Gastrocnemius medialis (tissue), 4 donors: ENCODE measurements around the gene ASB10.

Source experiments
- POLR2A ChIP-seq, 2 donors: fragments of 450-650 bp; IDR thresholded peaks; one replicate each; pipeline ENCODE4 v1.6.1; 2017; ENCODE audit warnings: antibody characterized with exemption in 2 of 2, mild to moderate bottlenecking in 2 of 2, moderate library complexity in 2 of 2
- TF ChIP-seq, protein P1 (sequence below), 5 experiments: fragments of 450-650 bp in 3 of 5; fragments of 200-600 bp in 2 of 5; sonication (generic) in 2 of 5; IDR thresholded peaks in 4 of 5; conservative IDR thresholded peaks in 1 of 5; 1 replicate in 4 of 5; 2 replicates in 1 of 5; pipeline ENCODE4 v1.5.1; 2016 to 2019; ENCODE audit warnings: antibody characterized with exemption in 5 of 5, mild to moderate bottlenecking in 3 of 5, moderate library complexity in 3 of 5

GRCh38 chr7:151129117-151129959 lies 57.7 kb downstream of the ASB10 start:
- TF ChIP-seq, protein P1, sequence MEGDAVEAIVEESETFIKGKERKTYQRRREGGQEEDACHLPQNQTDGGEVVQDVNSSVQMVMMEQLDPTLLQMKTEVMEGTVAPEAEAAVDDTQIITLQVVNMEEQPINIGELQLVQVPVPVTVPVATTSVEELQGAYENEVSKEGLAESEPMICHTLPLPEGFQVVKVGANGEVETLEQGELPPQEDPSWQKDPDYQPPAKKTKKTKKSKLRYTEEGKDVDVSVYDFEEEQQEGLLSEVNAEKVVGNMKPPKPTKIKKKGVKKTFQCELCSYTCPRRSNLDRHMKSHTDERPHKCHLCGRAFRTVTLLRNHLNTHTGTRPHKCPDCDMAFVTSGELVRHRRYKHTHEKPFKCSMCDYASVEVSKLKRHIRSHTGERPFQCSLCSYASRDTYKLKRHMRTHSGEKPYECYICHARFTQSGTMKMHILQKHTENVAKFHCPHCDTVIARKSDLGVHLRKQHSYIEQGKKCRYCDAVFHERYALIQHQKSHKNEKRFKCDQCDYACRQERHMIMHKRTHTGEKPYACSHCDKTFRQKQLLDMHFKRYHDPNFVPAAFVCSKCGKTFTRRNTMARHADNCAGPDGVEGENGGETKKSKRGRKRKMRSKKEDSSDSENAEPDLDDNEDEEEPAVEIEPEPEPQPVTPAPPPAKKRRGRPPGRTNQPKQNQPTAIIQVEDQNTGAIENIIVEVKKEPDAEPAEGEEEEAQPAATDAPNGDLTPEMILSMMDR (IDR thresholded peaks at IDR 0.05 in 4 of 5, conservative IDR thresholded peaks at IDR 0.05 in 1 of 5): no peak
- no peak for TF ChIP-seq POLR2A (IDR thresholded peaks at IDR 0.05)
